ENCODE data around the gene KAZN.
"Not testable (repeated sequence)": the region's sequence is repeated elsewhere in the genome, so short reads cannot be mapped to it uniquely, and the experiment has no call there.

Gene KAZN

GRCh38 chr1:14963791-14964710 is 365.6 kb downstream of the KAZN start:
- not testable (repeated sequence) for H3K79me2 ChIP-seq (ENCODE audit: control insufficient read depth, insufficient read depth, low read length, unreplicated experiment); H3K27me3 ChIP-seq (ENCODE audit: insufficient read depth, low read length); H3K4me3 ChIP-seq (ENCODE audit: low read depth, low read length); H2AFZ ChIP-seq (ENCODE audit: low read length, unreplicated experiment); H3K27ac ChIP-seq (ENCODE audit: low read depth, low read length)
- Histone ChIP-seq H3K4me1 (ENCODE audit: control insufficient read depth, insufficient read depth, low read length, unreplicated experiment) (peaks cover 10% of the 10 kb centered on the region), H3K36me3 (ENCODE audit: insufficient read depth, low read length) (peaks cover 11% of the 10 kb centered on the region; the same call in 1 of the 2 replicates)

GRCh38 chr1:14964711-14965055 is 366.2 kb downstream of the KAZN start:
- no peaks in the 10 kb centered on the region for H3K27me3 ChIP-seq (ENCODE audit: insufficient read depth, low read length)
- H3K4me3 ChIP-seq (ENCODE audit: low read depth, low read length), result no peak overlapping the region
- H3K36me3 ChIP-seq (ENCODE audit: insufficient read depth, low read length), result peaks cover 11% of the 10 kb centered on the region; the same call in 1 of the 2 replicates
- no peak overlapping the region for H2AFZ ChIP-seq (ENCODE audit: low read length, unreplicated experiment)
- H3K79me2 ChIP-seq (ENCODE audit: control insufficient read depth, insufficient read depth, low read length, unreplicated experiment), result no peaks in the 10 kb centered on the region
- H3K27ac ChIP-seq (ENCODE audit: low read depth, low read length), result no peak overlapping the region
- peaks cover 15% of the 10 kb centered on the region for H3K4me1 ChIP-seq (ENCODE audit: control insufficient read depth, insufficient read depth, low read length, unreplicated experiment)

GRCh38 chr1:14968251-14968851 is 369.9 kb downstream of the KAZN start:
- Histone ChIP-seq H3K36me3 (ENCODE audit: insufficient read depth, low read length) (peaks cover 2% of the 10 kb centered on the region; the same call in 1 of the 2 replicates), H3K79me2 (ENCODE audit: control insufficient read depth, insufficient read depth, low read length, unreplicated experiment) (no peaks in the 10 kb centered on the region), H3K27me3 (ENCODE audit: insufficient read depth, low read length) (no peaks in the 10 kb centered on the region), H2AFZ (ENCODE audit: low read length, unreplicated experiment) (peak overlapping the region; percentile 83), H3K4me3 (ENCODE audit: low read depth, low read length) (0 out of 2 replicates have a peak overlapping the region, but pooled peaks have one; percentile 5), H3K4me1 (ENCODE audit: control insufficient read depth, insufficient read depth, low read length, unreplicated experiment) (peaks cover 29% of the 10 kb centered on the region), H3K27ac (ENCODE audit: low read depth, low read length) (peak overlapping the region; percentile 52)

- Histone ChIP-seq H3K27ac (ENCODE audit: low read depth, low read length) (peak overlapping the region; percentile 52), H3K4me1 (ENCODE audit: control insufficient read depth, insufficient read depth, low read length, unreplicated experiment) (peaks cover 29% of the 10 kb centered on the region), H3K36me3 (ENCODE audit: insufficient read depth, low read length) (peaks cover 2% of the 10 kb centered on the region; the same call in 1 of the 2 replicates), H2AFZ (ENCODE audit: low read length, unreplicated experiment) (peak overlapping the region; percentile 70), H3K4me3 (ENCODE audit: low read depth, low read length) (no peak overlapping the region), H3K79me2 (ENCODE audit: control insufficient read depth, insufficient read depth, low read length, unreplicated experiment) (no peaks in the 10 kb centered on the region), H3K27me3 (ENCODE audit: insufficient read depth, low read length) (no peaks in the 10 kb centered on the region)
Observed at GRCh38 chr1:14969006-14969405, 370.5 kb downstream of the KAZN start.

- H3K4me1 ChIP-seq (ENCODE audit: control insufficient read depth, insufficient read depth, low read length, unreplicated experiment), result peaks cover 29% of the 10 kb centered on the region
- peak overlapping the region; percentile 40 for H3K27ac ChIP-seq (ENCODE audit: low read depth, low read length)
- no peaks in the 10 kb centered on the region for H3K27me3 ChIP-seq (ENCODE audit: insufficient read depth, low read length)
- H3K36me3 ChIP-seq (ENCODE audit: insufficient read depth, low read length), result no peaks in the 10 kb centered on the region; the same call in 1 of the 2 replicates
- H3K79me2 ChIP-seq (ENCODE audit: control insufficient read depth, insufficient read depth, low read length, unreplicated experiment), result no peaks in the 10 kb centered on the region
- no peak overlapping the region for H2AFZ ChIP-seq (ENCODE audit: low read length, unreplicated experiment)
- H3K4me3 ChIP-seq (ENCODE audit: low read depth, low read length), result peak overlapping the region; percentile 12; the same call in 1 of the 2 replicates
Observed at GRCh38 chr1:14970115-14970798, 371.8 kb downstream of the KAZN start.

- H3K36me3 ChIP-seq (ENCODE audit: insufficient read depth, low read length), result no peaks in the 10 kb centered on the region; the same call in 1 of the 2 replicates
- H2AFZ ChIP-seq (ENCODE audit: low read length, unreplicated experiment), result no peak overlapping the region
- H3K27me3 ChIP-seq (ENCODE audit: insufficient read depth, low read length), result no peaks in the 10 kb centered on the region
- H3K4me1 ChIP-seq (ENCODE audit: control insufficient read depth, insufficient read depth, low read length, unreplicated experiment), result peaks cover 29% of the 10 kb centered on the region
- peak overlapping the region; percentile 40 for H3K27ac ChIP-seq (ENCODE audit: low read depth, low read length)
- H3K4me3 ChIP-seq (ENCODE audit: low read depth, low read length), result peak overlapping the region; percentile 12; the same call in 1 of the 2 replicates
- H3K79me2 ChIP-seq (ENCODE audit: control insufficient read depth, insufficient read depth, low read length, unreplicated experiment), result no peaks in the 10 kb centered on the region
Observed at GRCh38 chr1:14970799-14971141, 372.3 kb downstream of the KAZN start.

- H3K79me2 ChIP-seq (ENCODE audit: control insufficient read depth, insufficient read depth, low read length, unreplicated experiment), result no peaks in the 10 kb centered on the region
- H3K4me1 ChIP-seq (ENCODE audit: control insufficient read depth, insufficient read depth, low read length, unreplicated experiment), result peaks cover 29% of the 10 kb centered on the region
- no peak overlapping the region for H3K4me3 ChIP-seq (ENCODE audit: low read depth, low read length)
- peak overlapping the region; percentile 34 for H2AFZ ChIP-seq (ENCODE audit: low read length, unreplicated experiment)
- no peak overlapping the region for H3K27ac ChIP-seq (ENCODE audit: low read depth, low read length)
- no peaks in the 10 kb centered on the region; the same call in 1 of the 2 replicates for H3K36me3 ChIP-seq (ENCODE audit: insufficient read depth, low read length)
- no peaks in the 10 kb centered on the region for H3K27me3 ChIP-seq (ENCODE audit: insufficient read depth, low read length)
Observed at GRCh38 chr1:14971221-14971620, 372.7 kb downstream of the KAZN start.

GRCh38 chr1:14972107-14972506 is 373.6 kb downstream of the KAZN start:
- H3K27ac ChIP-seq (ENCODE audit: low read depth, low read length), result no peak overlapping the region
- no peaks in the 10 kb centered on the region for H3K79me2 ChIP-seq (ENCODE audit: control insufficient read depth, insufficient read depth, low read length, unreplicated experiment)

GRCh38 chr1:14973773-14974172 is 375.3 kb downstream of the KAZN start:
- H3K79me2 ChIP-seq (ENCODE audit: control insufficient read depth, insufficient read depth, low read length, unreplicated experiment), result no peaks in the 10 kb centered on the region
- peaks cover 22% of the 10 kb centered on the region for H3K4me1 ChIP-seq (ENCODE audit: control insufficient read depth, insufficient read depth, low read length, unreplicated experiment)
- no peak overlapping the region for H3K4me3 ChIP-seq (ENCODE audit: low read depth, low read length)
- H3K36me3 ChIP-seq (ENCODE audit: insufficient read depth, low read length), result no peaks in the 10 kb centered on the region; the same call in 1 of the 2 replicates
- no peaks in the 10 kb centered on the region for H3K27me3 ChIP-seq (ENCODE audit: insufficient read depth, low read length)
- H3K27ac ChIP-seq (ENCODE audit: low read depth, low read length), result no peak overlapping the region
- no peak overlapping the region for H2AFZ ChIP-seq (ENCODE audit: low read length, unreplicated experiment)

More at GRCh38 chr1:14972107-14972506, 373.6 kb downstream of the KAZN start:
- no peak overlapping the region for H2AFZ ChIP-seq (ENCODE audit: low read length, unreplicated experiment)
- H3K27me3 ChIP-seq (ENCODE audit: insufficient read depth, low read length), result no peaks in the 10 kb centered on the region
- 0 out of 2 replicates have a peak overlapping the region, but pooled peaks have one; percentile 52 for H3K4me3 ChIP-seq (ENCODE audit: low read depth, low read length)
- no peaks in the 10 kb centered on the region; the same call in 1 of the 2 replicates for H3K36me3 ChIP-seq (ENCODE audit: insufficient read depth, low read length)
- peaks cover 29% of the 10 kb centered on the region for H3K4me1 ChIP-seq (ENCODE audit: control insufficient read depth, insufficient read depth, low read length, unreplicated experiment)

- Histone ChIP-seq H2AFZ (ENCODE audit: low read length, unreplicated experiment) (no peak overlapping the region), H3K79me2 (ENCODE audit: control insufficient read depth, insufficient read depth, low read length, unreplicated experiment) (no peaks in the 10 kb centered on the region), H3K27me3 (ENCODE audit: insufficient read depth, low read length) (no peaks in the 10 kb centered on the region), H3K27ac (ENCODE audit: low read depth, low read length) (no peak overlapping the region), H3K4me1 (ENCODE audit: control insufficient read depth, insufficient read depth, low read length, unreplicated experiment) (peaks cover 16% of the 10 kb centered on the region), H3K4me3 (ENCODE audit: low read depth, low read length) (no peak overlapping the region), H3K36me3 (ENCODE audit: insufficient read depth, low read length) (no peaks in the 10 kb centered on the region; the same call in 1 of the 2 replicates)
Observed at GRCh38 chr1:14974361-14974760, 375.9 kb downstream of the KAZN start.

Data from ACC112 (cell line).